Measurements from ENCODE around the gene SH3RF1.

- TF ChIP-seq, protein P1, sequence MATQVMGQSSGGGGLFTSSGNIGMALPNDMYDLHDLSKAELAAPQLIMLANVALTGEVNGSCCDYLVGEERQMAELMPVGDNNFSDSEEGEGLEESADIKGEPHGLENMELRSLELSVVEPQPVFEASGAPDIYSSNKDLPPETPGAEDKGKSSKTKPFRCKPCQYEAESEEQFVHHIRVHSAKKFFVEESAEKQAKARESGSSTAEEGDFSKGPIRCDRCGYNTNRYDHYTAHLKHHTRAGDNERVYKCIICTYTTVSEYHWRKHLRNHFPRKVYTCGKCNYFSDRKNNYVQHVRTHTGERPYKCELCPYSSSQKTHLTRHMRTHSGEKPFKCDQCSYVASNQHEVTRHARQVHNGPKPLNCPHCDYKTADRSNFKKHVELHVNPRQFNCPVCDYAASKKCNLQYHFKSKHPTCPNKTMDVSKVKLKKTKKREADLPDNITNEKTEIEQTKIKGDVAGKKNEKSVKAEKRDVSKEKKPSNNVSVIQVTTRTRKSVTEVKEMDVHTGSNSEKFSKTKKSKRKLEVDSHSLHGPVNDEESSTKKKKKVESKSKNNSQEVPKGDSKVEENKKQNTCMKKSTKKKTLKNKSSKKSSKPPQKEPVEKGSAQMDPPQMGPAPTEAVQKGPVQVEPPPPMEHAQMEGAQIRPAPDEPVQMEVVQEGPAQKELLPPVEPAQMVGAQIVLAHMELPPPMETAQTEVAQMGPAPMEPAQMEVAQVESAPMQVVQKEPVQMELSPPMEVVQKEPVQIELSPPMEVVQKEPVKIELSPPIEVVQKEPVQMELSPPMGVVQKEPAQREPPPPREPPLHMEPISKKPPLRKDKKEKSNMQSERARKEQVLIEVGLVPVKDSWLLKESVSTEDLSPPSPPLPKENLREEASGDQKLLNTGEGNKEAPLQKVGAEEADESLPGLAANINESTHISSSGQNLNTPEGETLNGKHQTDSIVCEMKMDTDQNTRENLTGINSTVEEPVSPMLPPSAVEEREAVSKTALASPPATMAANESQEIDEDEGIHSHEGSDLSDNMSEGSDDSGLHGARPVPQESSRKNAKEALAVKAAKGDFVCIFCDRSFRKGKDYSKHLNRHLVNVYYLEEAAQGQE (IDR thresholded peaks at IDR 0.05) = no peak
- TF ChIP-seq CTCF (IDR thresholded peaks at IDR 0.05; ENCODE audit: low read depth, low read length, missing input control) (no peak), TAF1 (conservative IDR thresholded peaks at IDR 0.05) (no peak), GABPA (IDR thresholded peaks at IDR 0.05 in 1 of 2, conservative IDR thresholded peaks at IDR 0.05 in 1 of 2) (no peak), EGR1 (IDR thresholded peaks at IDR 0.05; ENCODE audit: low read depth in 2 of 2) (no peak), RAD21 (IDR thresholded peaks at IDR 0.05) (no peak), HNF4G (IDR thresholded peaks at IDR 0.05) (no peak), HNF4A (conservative IDR thresholded peaks at IDR 0.05) (no peak), JUND (IDR thresholded peaks at IDR 0.05) (no peak), FOXA1 (IDR thresholded peaks at IDR 0.05) (no peak), YY1 (IDR thresholded peaks at IDR 0.05) (no peak)
- TF ChIP-seq, protein P2, sequence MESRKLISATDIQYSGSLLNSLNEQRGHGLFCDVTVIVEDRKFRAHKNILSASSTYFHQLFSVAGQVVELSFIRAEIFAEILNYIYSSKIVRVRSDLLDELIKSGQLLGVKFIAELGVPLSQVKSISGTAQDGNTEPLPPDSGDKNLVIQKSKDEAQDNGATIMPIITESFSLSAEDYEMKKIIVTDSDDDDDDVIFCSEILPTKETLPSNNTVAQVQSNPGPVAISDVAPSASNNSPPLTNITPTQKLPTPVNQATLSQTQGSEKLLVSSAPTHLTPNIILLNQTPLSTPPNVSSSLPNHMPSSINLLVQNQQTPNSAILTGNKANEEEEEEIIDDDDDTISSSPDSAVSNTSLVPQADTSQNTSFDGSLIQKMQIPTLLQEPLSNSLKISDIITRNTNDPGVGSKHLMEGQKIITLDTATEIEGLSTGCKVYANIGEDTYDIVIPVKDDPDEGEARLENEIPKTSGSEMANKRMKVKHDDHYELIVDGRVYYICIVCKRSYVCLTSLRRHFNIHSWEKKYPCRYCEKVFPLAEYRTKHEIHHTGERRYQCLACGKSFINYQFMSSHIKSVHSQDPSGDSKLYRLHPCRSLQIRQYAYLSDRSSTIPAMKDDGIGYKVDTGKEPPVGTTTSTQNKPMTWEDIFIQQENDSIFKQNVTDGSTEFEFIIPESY (IDR thresholded peaks at IDR 0.05) = no peak
- TF ChIP-seq, protein P3, sequence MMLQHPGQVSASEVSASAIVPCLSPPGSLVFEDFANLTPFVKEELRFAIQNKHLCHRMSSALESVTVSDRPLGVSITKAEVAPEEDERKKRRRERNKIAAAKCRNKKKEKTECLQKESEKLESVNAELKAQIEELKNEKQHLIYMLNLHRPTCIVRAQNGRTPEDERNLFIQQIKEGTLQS (IDR thresholded peaks at IDR 0.05) = no peak
- TF ChIP-seq, protein P4, sequence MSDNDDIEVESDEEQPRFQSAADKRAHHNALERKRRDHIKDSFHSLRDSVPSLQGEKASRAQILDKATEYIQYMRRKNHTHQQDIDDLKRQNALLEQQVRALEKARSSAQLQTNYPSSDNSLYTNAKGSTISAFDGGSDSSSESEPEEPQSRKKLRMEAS (IDR thresholded peaks at IDR 0.05) = no peak
Measured at GRCh38 chr4:169312690-169313422, 42.1 kb upstream of the SH3RF1 start.

Measured in liver (tissue), 3 donors.